Measurements from ENCODE around the gene HEATR5A. TPM values are rescaled to one million over a fixed set of nuclear protein-coding genes. Genes with fewer than 3 reads are reported as not detected.
"Not testable (repeated sequence)": the region's sequence is repeated elsewhere in the genome, so short reads cannot be mapped to it uniquely, and the experiment has no call there.

HEATR5A gene
- total RNA-seq, 3 donors from 2014 or later (not counting 1 experiment from before 2014, with no cell fraction given) = 12.1 to 23.9 (median 15.1) TPM

GRCh38 chr14:31362746-31363145 lies 57.6 kb downstream of the HEATR5A start:
- DNase-seq = no peak

GRCh38 chr14:31361761-31362160 lies 58.6 kb downstream of the HEATR5A start:
- H3K27ac ChIP-seq (ENCODE audit: low read length); H3K27ac Mint-ChIP-seq; H3K4me1 ChIP-seq (ENCODE audit: control insufficient read depth, insufficient read depth, low read length); H3K9me3 ChIP-seq (ENCODE audit: control insufficient read depth, insufficient read depth, low read length); H3K4me1 Mint-ChIP-seq; intact Hi-C loops (cut with micrococcal nuclease); H3K27me3 Mint-ChIP-seq (ENCODE audit: low read depth in 2 of 2); H3K36me3 Mint-ChIP-seq; DNase-seq; H3K4me3 Mint-ChIP-seq; ATAC-seq; H3K9me3 Mint-ChIP-seq; H3K4me3 ChIP-seq (ENCODE audit: low read length); H3K27me3 ChIP-seq (ENCODE audit: control insufficient read depth, insufficient read depth, low read length): not testable (repeated sequence)
- 100% methylated on average over 3 of the region's 4 CpGs for WGBS (ENCODE audit: insufficient coverage)
- peaks cover 17% of the 10 kb centered on the region for H3K36me3 ChIP-seq (ENCODE audit: control insufficient read depth, insufficient read depth, low read length)

More at GRCh38 chr14:31362746-31363145, 57.6 kb downstream of the HEATR5A start:
- no peak for TF ChIP-seq CTCF (IDR thresholded peaks at IDR 0.05)
- no peak overlapping the region for H3K4me3 ChIP-seq (ENCODE audit: low read length)
- no peak overlapping the region for H3K4me3 Mint-ChIP-seq
- intact Hi-C loops (cut with micrococcal nuclease) = no loop called here
- H3K4me1 Mint-ChIP-seq = no peaks in the 10 kb centered on the region
- no peak for ATAC-seq
- no peaks in the 10 kb centered on the region for H3K9me3 ChIP-seq (ENCODE audit: control insufficient read depth, insufficient read depth, low read length)
- H3K36me3 ChIP-seq (ENCODE audit: control insufficient read depth, insufficient read depth, low read length) = peaks cover 10% of the 10 kb centered on the region
- no peak overlapping the region for H3K27ac Mint-ChIP-seq
- WGBS (ENCODE audit: insufficient coverage) = 100% methylated on average over 3 of the region's 4 CpGs
- no peaks in the 10 kb centered on the region for H3K27me3 Mint-ChIP-seq (ENCODE audit: low read depth in 2 of 2)
- no peak overlapping the region for H3K27ac ChIP-seq (ENCODE audit: low read length)
- no peaks in the 10 kb centered on the region for H3K4me1 ChIP-seq (ENCODE audit: control insufficient read depth, insufficient read depth, low read length)
- no peaks in the 10 kb centered on the region for H3K36me3 Mint-ChIP-seq
- no peaks in the 10 kb centered on the region for H3K9me3 Mint-ChIP-seq
- no peaks in the 10 kb centered on the region for H3K27me3 ChIP-seq (ENCODE audit: control insufficient read depth, insufficient read depth, low read length)

GRCh38 chr14:31360919-31361662 lies 59.3 kb downstream of the HEATR5A start:
- no peaks in the 10 kb centered on the region for H3K9me3 Mint-ChIP-seq
- peaks cover 0 to 1% of the 10 kb centered on the region in 2 donors for H3K4me1 Mint-ChIP-seq
- peaks cover 2% of the 10 kb centered on the region for H3K4me1 ChIP-seq (ENCODE audit: control insufficient read depth, insufficient read depth, low read length)
- H3K27ac ChIP-seq (ENCODE audit: low read length) = no peak overlapping the region
- no peaks in the 10 kb centered on the region for H3K27me3 Mint-ChIP-seq (ENCODE audit: low read depth in 2 of 2)
- no peak for TF ChIP-seq CTCF (IDR thresholded peaks at IDR 0.05)
- H3K4me3 ChIP-seq (ENCODE audit: low read length) = no peak overlapping the region
- H3K27ac Mint-ChIP-seq = no peak overlapping the region
- peaks cover 17% of the 10 kb centered on the region for H3K36me3 ChIP-seq (ENCODE audit: control insufficient read depth, insufficient read depth, low read length)
- H3K27me3 ChIP-seq (ENCODE audit: control insufficient read depth, insufficient read depth, low read length) = no peaks in the 10 kb centered on the region
- H3K36me3 Mint-ChIP-seq = no peaks in the 10 kb centered on the region
- H3K9me3 ChIP-seq (ENCODE audit: control insufficient read depth, insufficient read depth, low read length) = no peaks in the 10 kb centered on the region
- WGBS (ENCODE audit: insufficient coverage) = no CpG with 5 or more reads among the region's 3 CpGs
- H3K4me3 Mint-ChIP-seq = no peak overlapping the region
- DNase-seq = no peak
- intact Hi-C loops (cut with micrococcal nuclease) = no loop called here
- ATAC-seq = no peak

GRCh38 chr14:31357279-31357678 lies 63.1 kb downstream of the HEATR5A start:
- no peaks in the 10 kb centered on the region for H3K27me3 Mint-ChIP-seq (ENCODE audit: low read depth in 2 of 2)
- intact Hi-C loops (cut with micrococcal nuclease) = loop anchor here (2.0 to 5.0 kb wide), 3 partner anchors 150 to 275 kb away; partner anchors contain the start of gene HECTD1
- H3K36me3 ChIP-seq (ENCODE audit: control insufficient read depth, insufficient read depth, low read length) = peaks cover 20% of the 10 kb centered on the region
- H3K4me3 ChIP-seq (ENCODE audit: low read length) = no peak overlapping the region
- H3K27me3 ChIP-seq (ENCODE audit: control insufficient read depth, insufficient read depth, low read length) = no peaks in the 10 kb centered on the region
- H3K27ac ChIP-seq (ENCODE audit: low read length) = no peak overlapping the region
- peaks cover 3% of the 10 kb centered on the region for H3K4me1 ChIP-seq (ENCODE audit: control insufficient read depth, insufficient read depth, low read length)
- WGBS (ENCODE audit: insufficient coverage) = no CpG with 5 or more reads among the region's 3 CpGs
- H3K9me3 ChIP-seq (ENCODE audit: control insufficient read depth, insufficient read depth, low read length) = no peaks in the 10 kb centered on the region
- DNase-seq (no peak), ATAC-seq (no peak)
- TF ChIP-seq CTCF (IDR thresholded peaks at IDR 0.05) = no peak
- no peak overlapping the region for H3K4me3 Mint-ChIP-seq
- no peak overlapping the region for H3K27ac Mint-ChIP-seq
- no peaks in the 10 kb centered on the region for H3K9me3 Mint-ChIP-seq
- peaks cover 0 to 5% of the 10 kb centered on the region in 2 donors for H3K4me1 Mint-ChIP-seq
- H3K36me3 Mint-ChIP-seq = no peaks in the 10 kb centered on the region
